ENCODE measurements around the gene PLD2.
A peak's percentile ranks its signal among the peaks of the same experiment; 100 is the strongest.

The PLD2 gene

DNA sequence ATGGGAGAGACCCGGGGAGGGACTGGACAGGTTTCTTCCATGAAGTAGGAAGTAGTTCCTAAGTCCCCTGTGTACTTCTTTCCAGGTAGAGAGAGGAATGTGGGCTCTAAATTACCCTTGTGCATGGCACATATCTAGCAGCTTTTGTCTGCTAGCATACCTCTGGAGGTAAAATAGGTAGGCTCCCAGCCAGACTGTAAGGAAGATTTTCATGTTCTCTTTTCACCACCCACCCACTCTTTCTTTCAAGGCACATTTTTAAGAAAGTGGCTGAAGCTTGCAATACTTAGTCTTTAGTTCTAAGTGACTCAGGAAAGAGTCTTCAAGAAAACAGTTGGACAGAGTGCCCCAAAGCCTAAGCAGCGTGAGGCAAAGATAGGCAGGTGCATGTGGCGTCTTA, 35.4 kb downstream of the PLD2 start:
- DNase-seq (ENCODE audit: low read depth, low spot score), result no peak
- Histone ChIP-seq H3K4me3 (ENCODE audit: insufficient read length, low read depth) (no peak overlapping the region), H3K9me3 (ENCODE audit: insufficient read depth, low read length) (no peaks in the 10 kb centered on the region), H3K9ac (ENCODE audit: insufficient read length, low read depth) (no peak overlapping the region), H3K36me3 (ENCODE audit: insufficient read depth, insufficient read length, low read length) (peaks cover 12% of the 10 kb centered on the region), H3K27me3 (ENCODE audit: insufficient read depth, insufficient read length) (no peaks in the 10 kb centered on the region), H3K4me1 (ENCODE audit: insufficient read depth, insufficient read length) (no peaks in the 10 kb centered on the region)
- TF ChIP-seq YY1 (IDR thresholded peaks at IDR 0.05; ENCODE audit: insufficient read depth, insufficient read length), result no peak

DNA sequence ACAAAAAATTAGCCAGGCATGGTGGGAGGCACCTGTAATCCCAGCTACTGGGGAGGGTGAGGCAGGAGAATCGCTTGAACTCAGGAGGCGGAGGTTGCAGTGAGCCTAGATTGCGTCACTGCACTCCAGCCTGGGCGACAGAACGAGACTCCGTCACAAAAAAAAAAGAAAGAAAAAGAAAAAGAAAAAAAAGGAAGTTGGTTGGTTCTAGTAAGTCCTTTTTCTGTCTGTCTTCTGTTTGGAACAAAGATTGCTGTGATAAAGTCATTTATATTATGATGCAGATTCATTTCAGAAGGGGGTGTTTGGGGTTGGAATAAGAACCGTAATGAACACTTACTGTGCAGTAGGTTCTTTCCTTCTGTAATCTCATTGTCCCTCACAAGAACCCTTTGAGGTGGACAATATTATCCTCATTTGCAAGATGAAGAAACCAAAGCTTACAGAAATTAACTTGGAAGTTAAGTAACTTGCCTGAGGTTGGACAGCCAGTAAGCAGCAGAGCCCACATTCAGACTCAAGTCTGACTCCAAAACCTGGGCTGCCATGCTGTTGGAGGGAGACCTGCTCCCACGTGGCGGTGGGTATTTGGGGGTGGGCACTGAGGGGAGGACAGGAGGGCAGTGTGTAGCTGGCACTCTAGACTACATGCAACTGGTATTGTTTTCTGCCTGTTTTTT, 36.5 kb downstream of the PLD2 start:
- no peak overlapping the region for H3K4me3 ChIP-seq (ENCODE audit: insufficient read length, low read depth)
- no peaks in the 10 kb centered on the region for H3K27me3 ChIP-seq (ENCODE audit: insufficient read depth, insufficient read length)
- no peak overlapping the region for H3K9ac ChIP-seq (ENCODE audit: insufficient read length, low read depth)
- no peaks in the 10 kb centered on the region for H3K4me1 ChIP-seq (ENCODE audit: insufficient read depth, insufficient read length)
- H3K9me3 ChIP-seq (ENCODE audit: insufficient read depth, low read length), result no peaks in the 10 kb centered on the region
- TF ChIP-seq YY1 (IDR thresholded peaks at IDR 0.05; ENCODE audit: insufficient read depth, insufficient read length), result no peak
- no peak for TF ChIP-seq SUZ12 (IDR thresholded peaks at IDR 0.05; ENCODE audit: extremely low read depth, insufficient read depth, insufficient read length)
- no peak for TF ChIP-seq ZNF274 (IDR thresholded peaks at IDR 0.05; ENCODE audit: low read depth, low read length)
- DNase-seq (ENCODE audit: low read depth, low spot score), result no peak
- peaks cover 2% of the 10 kb centered on the region for H3K36me3 ChIP-seq (ENCODE audit: insufficient read depth, insufficient read length, low read length)

DNA sequence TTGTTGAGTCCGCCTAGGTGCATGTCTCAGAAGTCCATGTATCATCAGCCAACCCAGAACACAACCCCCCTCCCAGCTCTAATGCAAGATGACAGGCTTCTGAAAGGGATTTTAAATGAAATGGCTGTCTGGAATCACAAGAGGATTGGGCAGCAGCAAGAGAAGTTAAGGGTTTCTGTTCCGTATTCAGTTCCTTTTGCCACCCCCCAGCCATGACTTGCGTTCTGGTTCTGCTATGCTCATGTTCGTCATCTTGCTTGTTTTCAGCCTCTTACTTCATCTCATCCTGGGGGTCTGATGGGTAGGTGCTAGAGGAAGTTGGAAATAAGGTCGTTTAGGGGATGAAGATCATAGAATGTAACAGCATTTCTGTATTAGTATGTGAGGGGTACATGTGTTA, 38.2 kb downstream of the PLD2 start:
- no peak for TF ChIP-seq SUZ12 (IDR thresholded peaks at IDR 0.05; ENCODE audit: extremely low read depth, insufficient read depth, insufficient read length)
- TF ChIP-seq YY1 (IDR thresholded peaks at IDR 0.05; ENCODE audit: insufficient read depth, insufficient read length), result no peak
- TF ChIP-seq ZNF274 (IDR thresholded peaks at IDR 0.05; ENCODE audit: low read depth, low read length), result no peak
- Histone ChIP-seq H3K9ac (ENCODE audit: insufficient read length, low read depth) (no peak overlapping the region), H3K4me1 (ENCODE audit: insufficient read depth, insufficient read length) (peaks cover 2% of the 10 kb centered on the region), H3K36me3 (ENCODE audit: insufficient read depth, insufficient read length, low read length) (no peaks in the 10 kb centered on the region), H3K9me3 (ENCODE audit: insufficient read depth, low read length) (no peaks in the 10 kb centered on the region), H3K27me3 (ENCODE audit: insufficient read depth, insufficient read length) (no peaks in the 10 kb centered on the region), H3K4me3 (ENCODE audit: insufficient read length, low read depth) (no peak overlapping the region)
- DNase-seq (ENCODE audit: low read depth, low spot score), result no peak

DNA sequence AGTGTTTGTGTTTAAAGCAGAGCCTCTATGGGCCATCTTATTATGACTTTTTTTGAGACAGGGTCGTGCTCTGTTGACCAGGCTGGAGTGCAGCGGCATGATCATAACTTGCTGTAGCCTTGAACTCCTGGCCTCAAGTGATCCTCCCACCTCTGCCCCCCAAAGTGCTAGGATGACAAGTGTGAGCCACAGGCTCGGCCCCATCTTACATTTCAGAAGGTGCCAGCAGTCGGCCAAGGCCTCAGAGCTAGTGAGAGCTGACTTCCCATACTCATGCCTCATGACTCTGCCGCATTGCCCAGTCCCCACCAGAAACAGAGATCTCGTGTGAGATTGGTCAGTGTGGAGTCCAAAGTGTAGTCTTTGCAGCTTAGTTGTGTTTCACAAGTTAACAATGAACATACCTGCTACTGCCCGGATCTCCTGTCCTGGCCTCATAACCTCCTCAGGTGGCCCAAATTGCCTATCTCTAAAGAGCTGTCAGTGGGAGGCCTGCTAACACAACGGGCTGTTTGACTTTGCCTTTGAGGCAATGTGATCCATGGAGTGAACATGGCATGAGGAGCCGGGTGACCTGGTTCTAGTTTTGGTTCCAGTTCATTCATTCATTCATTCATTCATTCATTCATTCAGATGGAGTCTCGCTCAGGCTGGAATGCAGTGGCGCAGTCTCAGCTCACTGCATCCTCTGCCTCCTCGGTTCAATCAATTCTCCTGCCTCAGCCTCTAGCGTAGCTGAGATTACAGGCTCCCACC, 39.9 kb downstream of the PLD2 start:
- Histone ChIP-seq H3K4me1 (ENCODE audit: insufficient read depth, insufficient read length) (peaks cover 2% of the 10 kb centered on the region), H3K9ac (ENCODE audit: insufficient read length, low read depth) (no peak overlapping the region), H3K36me3 (ENCODE audit: insufficient read depth, insufficient read length, low read length) (no peaks in the 10 kb centered on the region), H3K9me3 (ENCODE audit: insufficient read depth, low read length) (no peaks in the 10 kb centered on the region), H3K27me3 (ENCODE audit: insufficient read depth, insufficient read length) (no peaks in the 10 kb centered on the region), H3K4me3 (ENCODE audit: insufficient read length, low read depth) (no peak overlapping the region)
- DNase-seq (ENCODE audit: low read depth, low spot score), result no peak
- no peak for TF ChIP-seq SUZ12 (IDR thresholded peaks at IDR 0.05; ENCODE audit: extremely low read depth, insufficient read depth, insufficient read length)
- no peak for TF ChIP-seq YY1 (IDR thresholded peaks at IDR 0.05; ENCODE audit: insufficient read depth, insufficient read length)
- no peak for TF ChIP-seq ZNF274 (IDR thresholded peaks at IDR 0.05; ENCODE audit: low read depth, low read length)

DNA sequence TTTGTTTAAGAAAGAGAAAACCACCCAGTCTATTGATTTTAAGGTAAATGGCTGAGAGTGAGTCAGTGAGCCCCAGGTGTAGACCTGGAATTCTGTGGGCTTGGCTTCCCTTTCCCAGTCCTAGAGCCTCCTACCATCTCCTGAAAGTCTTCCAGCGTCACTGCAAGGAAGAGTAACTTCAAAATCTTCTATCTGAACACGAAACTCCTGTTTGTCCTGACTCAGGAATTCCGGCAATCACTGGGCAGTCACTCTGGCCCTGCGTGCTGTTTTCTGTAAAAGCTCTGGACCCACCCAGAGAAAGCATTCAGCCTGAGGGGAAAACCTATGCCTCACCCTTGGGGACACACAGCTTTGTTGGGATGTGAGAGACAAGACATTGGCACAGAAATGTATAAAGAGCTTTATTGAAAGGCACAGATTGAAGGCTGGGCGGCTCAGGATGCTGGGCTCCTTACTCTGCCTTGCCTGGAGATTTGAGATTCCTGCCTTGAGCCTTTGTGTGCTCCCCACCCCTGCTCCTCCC, 42.1 kb downstream of the PLD2 start:
- Histone ChIP-seq H3K36me3 (ENCODE audit: insufficient read depth, insufficient read length, low read length) (no peaks in the 10 kb centered on the region), H3K9me3 (ENCODE audit: insufficient read depth, low read length) (no peaks in the 10 kb centered on the region), H3K4me3 (ENCODE audit: insufficient read length, low read depth) (no peak overlapping the region), H3K9ac (ENCODE audit: insufficient read length, low read depth) (peak overlapping the region; percentile 10), H3K4me1 (ENCODE audit: insufficient read depth, insufficient read length) (peaks cover 4% of the 10 kb centered on the region), H3K27me3 (ENCODE audit: insufficient read depth, insufficient read length) (no peaks in the 10 kb centered on the region)
- DNase-seq (ENCODE audit: low read depth, low spot score), result no peak
- TF ChIP-seq YY1 (IDR thresholded peaks at IDR 0.05; ENCODE audit: insufficient read depth, insufficient read length) (no peak), ZNF274 (IDR thresholded peaks at IDR 0.05; ENCODE audit: low read depth, low read length) (no peak), SUZ12 (IDR thresholded peaks at IDR 0.05; ENCODE audit: extremely low read depth, insufficient read depth, insufficient read length) (no peak)

DNA sequence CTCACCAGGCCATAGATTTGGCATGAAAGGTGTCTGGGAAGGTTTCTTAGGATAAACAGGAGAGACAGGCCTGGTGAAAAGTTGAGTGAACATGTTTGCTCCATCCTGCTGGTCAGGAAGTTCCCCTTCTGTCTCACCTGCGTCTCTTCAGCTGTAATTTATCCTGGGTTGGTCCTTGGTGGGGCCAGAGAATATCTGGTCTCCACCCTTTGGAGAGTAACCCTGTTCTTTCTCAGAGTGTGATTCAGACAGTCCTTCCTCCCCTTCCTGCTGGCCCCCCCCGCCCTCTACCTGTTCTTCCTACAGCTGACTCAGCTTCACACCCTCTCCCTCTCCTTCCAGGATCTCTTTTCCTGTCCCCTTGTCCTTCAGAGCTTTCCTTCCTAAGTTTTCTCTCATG, 43.3 kb downstream of the PLD2 start:
- Histone ChIP-seq H3K27me3 (ENCODE audit: insufficient read depth, insufficient read length) (no peaks in the 10 kb centered on the region), H3K9me3 (ENCODE audit: insufficient read depth, low read length) (no peaks in the 10 kb centered on the region), H3K4me3 (ENCODE audit: insufficient read length, low read depth) (no peak overlapping the region), H3K9ac (ENCODE audit: insufficient read length, low read depth) (no peak overlapping the region), H3K36me3 (ENCODE audit: insufficient read depth, insufficient read length, low read length) (no peaks in the 10 kb centered on the region), H3K4me1 (ENCODE audit: insufficient read depth, insufficient read length) (peaks cover 6% of the 10 kb centered on the region)
- no peak for DNase-seq (ENCODE audit: low read depth, low spot score)
- TF ChIP-seq SUZ12 (IDR thresholded peaks at IDR 0.05; ENCODE audit: extremely low read depth, insufficient read depth, insufficient read length) (no peak), ZNF274 (IDR thresholded peaks at IDR 0.05; ENCODE audit: low read depth, low read length) (no peak), YY1 (IDR thresholded peaks at IDR 0.05; ENCODE audit: insufficient read depth, insufficient read length) (no peak)

DNA sequence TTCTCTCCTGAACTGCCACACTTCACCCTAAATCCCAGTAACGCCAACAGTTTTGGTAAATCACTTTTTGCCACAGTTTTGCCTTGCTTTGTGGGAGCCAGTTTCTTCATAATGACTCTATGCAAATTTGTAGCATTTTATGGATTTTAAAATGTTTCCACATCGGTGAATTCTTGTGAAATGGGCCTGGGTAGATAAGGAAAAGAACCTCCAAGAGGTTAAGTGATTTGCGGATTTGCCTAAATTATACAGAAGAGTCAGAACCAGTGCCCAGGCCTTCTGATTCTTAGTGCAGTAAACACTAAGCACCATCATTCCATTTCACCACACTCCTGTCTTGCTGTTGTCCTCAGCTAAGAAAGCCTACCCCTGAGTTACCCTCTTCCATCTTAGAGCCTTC, 44.1 kb downstream of the PLD2 start:
- Histone ChIP-seq H3K9me3 (ENCODE audit: insufficient read depth, low read length) (no peaks in the 10 kb centered on the region), H3K36me3 (ENCODE audit: insufficient read depth, insufficient read length, low read length) (no peaks in the 10 kb centered on the region), H3K9ac (ENCODE audit: insufficient read length, low read depth) (no peak overlapping the region), H3K4me1 (ENCODE audit: insufficient read depth, insufficient read length) (peaks cover 6% of the 10 kb centered on the region), H3K4me3 (ENCODE audit: insufficient read length, low read depth) (no peak overlapping the region), H3K27me3 (ENCODE audit: insufficient read depth, insufficient read length) (no peaks in the 10 kb centered on the region)
- no peak for DNase-seq (ENCODE audit: low read depth, low spot score)
- no peak for TF ChIP-seq YY1 (IDR thresholded peaks at IDR 0.05; ENCODE audit: insufficient read depth, insufficient read length)
- TF ChIP-seq SUZ12 (IDR thresholded peaks at IDR 0.05; ENCODE audit: extremely low read depth, insufficient read depth, insufficient read length), result no peak
- TF ChIP-seq ZNF274 (IDR thresholded peaks at IDR 0.05; ENCODE audit: low read depth, low read length), result no peak
